Measurements from ENCODE around the gene TRIM8. TPM values are rescaled to one million over a fixed set of nuclear protein-coding genes. Genes with fewer than 3 reads are reported as not detected.
A peak's percentile ranks its signal among the peaks of the same experiment; 100 is the strongest.
"Not testable (repeated sequence)": the region's sequence is repeated elsewhere in the genome, so short reads cannot be mapped to it uniquely, and the experiment has no call there.

The TRIM8 gene
- total RNA-seq, 1 donor from 2014 or later, result 67.5 TPM

DNA sequence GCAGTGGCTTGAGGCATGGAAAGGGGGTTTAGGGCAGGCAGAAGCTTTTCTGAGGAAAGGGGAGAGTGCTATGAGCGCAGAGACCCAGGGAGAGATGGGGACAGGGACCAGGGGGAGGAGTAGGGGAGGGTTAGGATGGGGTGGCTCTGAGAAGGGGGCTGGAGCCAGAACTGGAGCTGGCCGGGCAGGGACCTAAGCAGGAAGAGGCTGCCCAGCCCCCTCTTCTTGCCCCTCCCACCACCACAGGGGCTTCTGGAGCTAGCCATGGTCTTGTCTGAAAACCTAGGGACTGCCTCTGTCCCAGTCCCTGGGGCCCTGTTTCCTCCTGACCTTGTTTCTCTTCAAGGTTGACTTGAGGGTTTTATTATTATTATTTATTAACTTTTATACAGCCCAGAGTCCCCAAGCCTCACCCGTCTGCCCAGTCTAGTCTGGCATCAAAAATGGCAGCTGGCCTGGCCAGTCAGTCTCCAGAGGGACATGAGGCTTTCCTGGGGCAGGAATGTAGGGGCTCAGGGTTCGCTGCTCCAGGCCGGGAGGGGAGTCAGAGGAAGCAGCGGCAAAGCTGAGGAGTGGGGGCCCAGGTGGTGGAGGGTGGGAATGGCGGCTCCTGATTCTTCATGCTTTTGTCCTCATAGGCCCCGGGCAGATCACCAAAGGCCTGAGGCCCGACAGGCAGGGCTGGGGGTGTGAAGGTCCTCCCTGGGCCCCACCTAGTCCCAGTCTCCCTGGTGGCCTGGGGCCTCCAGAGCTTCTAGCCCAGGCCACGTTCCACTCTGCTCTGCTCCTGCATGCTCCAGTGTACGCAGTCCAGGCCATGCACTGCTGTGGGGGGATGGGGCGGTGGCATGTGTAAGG, 5.7 kb downstream of the TRIM8 start:
- DNase-seq (ENCODE audit: low read depth in 2 of 2), result no peak

DNA sequence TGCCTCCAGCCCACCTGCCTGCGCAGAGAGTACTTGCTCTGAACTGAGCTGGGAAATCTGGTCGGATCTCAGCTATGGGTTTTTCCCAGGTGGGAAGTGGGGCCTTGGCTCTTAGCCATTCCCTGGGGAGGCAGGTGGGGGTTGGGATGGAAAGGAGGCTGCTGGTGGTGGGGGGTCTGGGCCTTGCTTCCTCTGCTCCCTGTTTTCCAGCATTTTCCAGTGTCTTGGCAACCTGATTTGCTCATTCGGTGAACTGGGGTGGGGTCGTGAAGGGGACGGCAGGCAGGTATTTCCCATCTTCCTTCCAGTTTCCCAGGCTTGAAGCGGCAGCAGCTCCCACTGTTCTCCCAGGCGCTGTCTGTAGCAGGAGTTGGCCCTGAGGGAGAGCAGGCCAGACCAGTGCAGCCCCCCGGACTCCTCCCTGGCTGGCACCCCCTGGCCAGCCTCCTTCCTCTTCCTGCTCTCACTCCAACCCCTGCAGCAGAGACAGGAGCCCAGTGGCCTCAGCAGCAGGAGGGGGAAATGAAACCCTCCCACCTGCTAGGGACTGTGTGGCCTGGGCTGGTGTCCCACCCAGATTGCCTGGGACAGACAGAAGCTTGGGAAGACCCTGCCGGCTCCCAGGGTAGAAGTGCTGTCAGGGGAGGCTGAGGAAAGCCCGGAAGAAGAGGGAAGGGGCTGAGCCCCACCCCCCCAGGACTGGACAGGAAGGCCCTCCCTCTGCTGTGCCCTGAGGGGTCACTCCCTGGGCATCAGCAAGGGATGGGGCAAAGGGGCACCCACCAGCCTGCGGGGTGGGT, 6.6 kb downstream of the TRIM8 start:
- no peak for DNase-seq (ENCODE audit: low read depth in 2 of 2)

DNA sequence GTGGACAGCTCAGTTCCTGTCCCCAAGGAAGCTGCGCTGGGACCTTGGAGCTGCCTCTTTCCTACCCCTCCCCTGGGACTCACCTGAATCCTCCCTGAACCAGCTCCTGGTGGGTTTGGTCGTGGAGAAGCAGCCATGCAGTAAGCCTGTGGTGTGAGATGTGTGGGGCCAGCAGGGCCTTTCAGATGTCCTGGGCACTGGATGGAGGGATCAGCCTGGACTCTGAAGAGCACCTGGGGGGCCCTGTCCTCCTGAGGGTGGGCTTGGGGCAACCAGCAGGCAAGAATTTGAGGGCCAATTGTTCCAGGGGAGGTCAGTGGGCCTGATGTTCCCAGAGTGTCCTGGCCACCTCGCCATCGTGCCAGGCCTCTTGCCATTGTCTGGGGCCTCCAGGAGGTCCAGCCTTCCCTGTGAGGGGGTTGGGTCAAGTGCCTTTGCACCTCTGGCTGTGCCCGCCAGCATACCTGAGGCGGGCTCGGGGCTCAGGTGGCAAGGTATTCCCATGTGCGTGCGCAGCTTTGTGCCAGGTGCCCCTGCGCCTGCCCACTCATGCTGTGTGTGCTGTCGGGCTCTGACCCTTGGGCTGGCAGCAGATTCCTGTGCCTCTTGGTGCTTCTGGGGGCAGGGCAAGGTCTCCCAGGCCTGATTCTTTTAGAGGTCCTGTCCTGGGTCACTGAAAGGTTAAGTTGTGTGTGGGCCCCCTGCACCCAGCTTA, 7.3 kb downstream of the TRIM8 start:
- DNase-seq (ENCODE audit: low read depth in 2 of 2), result no peak

DNA sequence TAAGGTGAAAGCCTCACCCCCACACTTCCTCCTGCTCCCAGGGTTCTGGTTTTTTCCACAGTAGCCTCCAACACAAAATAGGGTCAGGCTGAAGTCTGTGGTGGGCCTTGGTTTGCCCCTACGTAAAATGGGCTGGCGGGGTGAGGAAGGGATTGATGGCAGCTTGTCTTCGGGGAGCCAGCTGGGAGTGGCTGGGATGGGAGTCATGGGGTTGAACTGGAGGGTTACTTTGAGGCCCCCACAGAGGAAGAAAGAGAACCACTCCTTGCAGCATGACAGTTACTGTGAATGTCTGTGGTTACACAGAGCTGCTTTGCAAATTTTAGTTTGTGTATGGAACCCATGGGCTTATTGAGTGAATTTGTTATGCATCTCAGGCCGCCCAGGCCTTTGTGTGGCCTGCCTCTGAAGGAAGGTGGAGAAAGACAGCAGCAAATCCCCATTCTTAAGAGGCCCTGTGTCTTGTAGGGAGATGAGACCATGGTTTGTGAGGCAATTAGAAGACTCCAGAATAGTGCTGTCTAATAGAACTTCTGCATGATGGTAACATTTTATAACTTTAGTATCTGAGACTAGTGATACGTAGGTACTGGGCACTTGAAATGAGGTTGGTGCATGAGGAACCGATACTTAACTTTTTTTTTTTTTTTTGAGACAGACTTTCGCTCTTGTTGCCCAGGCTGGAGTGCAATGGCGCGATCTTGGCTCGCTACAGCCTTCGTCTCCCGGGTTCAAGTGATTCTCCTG, 8.1 kb downstream of the TRIM8 start:
- DNase-seq (ENCODE audit: low read depth in 2 of 2), result no peak

DNA sequence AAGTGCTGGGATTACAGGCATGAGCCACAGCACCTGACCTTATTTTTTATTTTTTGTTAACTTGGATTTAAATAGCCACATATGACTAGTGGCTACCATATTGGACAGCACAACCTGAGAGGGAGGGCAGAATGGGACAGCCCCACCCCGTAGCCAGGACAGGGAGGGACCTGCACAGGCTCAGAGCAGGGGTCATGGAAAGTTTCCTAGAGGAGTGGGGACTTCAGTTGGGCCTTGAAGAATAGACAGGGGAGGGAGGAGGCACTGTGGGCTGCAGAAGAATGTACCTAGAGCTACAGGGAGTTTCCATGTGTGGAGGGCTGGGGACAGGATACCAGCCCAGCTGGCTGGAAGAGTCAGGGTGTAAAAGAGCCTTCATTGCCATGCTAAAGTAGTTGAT, 8.8 kb downstream of the TRIM8 start:
- DNase-seq (ENCODE audit: low read depth in 2 of 2), result no peak

DNA sequence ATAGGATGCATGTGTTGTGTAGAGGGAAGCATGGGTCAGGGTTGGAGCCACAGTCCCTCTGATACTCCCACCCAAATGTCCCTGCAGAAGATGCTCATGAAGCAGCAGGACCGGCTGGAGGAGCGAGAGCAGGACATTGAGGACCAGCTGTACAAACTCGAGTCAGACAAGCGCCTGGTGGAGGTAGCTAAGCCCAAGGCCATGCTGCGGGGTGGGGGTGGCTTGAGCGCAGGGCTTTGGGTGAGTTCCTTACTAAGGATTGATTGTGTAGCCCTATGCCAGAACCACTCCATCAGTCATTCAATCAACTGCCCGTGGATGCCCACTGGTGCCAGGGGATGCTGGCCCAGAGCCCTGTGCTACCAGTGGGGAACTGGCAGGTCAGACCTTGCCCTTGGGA, 10.3 kb downstream of the TRIM8 start:
- no peak for DNase-seq (ENCODE audit: low read depth in 2 of 2)

DNA sequence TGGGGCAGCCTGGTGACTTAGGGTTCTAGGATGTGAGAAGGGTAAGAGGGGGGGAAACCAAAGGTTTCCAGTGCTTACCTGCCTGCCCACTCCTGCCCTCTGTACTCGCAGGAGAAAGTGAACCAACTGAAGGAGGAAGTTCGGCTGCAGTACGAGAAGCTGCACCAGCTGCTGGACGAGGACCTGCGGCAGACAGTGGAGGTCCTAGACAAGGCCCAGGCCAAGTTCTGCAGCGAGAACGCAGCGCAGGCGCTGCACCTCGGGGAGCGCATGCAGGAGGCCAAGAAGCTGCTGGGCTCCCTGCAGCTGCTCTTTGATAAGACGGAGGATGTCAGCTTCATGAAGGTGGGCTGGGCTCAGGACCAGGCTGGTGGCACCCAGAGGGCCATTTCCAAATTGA, 10.7 kb downstream of the TRIM8 start:
- DNase-seq (ENCODE audit: low read depth in 2 of 2), result no peak

DNA sequence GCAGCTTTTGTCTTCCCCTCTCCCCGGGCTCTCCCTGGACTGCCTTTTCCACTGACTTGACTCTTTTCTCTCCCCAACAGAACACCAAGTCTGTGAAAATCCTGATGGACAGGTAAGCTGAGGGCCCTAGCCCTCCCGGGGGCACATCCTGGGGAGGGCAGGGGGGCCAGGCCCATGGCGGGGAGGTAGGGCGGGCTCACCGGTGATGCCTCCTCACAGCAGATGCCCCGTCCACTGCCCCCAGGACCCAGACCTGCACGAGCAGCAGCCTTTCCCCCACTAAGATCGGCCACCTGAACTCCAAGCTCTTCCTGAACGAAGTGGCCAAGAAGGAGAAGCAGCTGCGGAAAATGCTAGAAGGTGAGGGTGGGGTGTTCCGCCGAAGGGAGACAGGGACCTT, 11.7 kb downstream of the TRIM8 start:
- no peak for DNase-seq (ENCODE audit: low read depth in 2 of 2)

DNA sequence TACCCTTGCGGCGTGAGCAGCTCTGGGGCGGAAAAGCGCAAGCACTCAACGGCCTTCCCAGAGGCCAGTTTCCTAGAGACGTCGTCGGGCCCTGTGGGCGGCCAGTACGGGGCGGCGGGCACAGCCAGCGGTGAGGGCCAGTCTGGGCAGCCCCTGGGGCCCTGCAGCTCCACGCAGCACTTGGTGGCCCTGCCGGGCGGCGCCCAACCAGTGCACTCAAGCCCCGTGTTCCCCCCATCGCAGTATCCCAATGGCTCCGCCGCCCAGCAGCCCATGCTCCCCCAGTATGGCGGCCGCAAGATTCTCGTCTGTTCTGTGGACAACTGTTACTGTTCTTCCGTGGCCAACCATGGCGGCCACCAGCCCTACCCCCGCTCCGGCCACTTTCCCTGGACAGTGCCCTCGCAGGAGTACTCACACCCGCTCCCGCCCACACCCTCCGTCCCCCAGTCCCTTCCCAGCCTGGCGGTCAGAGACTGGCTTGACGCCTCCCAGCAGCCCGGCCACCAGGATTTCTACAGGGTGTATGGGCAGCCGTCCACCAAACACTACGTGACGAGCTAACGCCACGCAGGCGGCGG, 12.6 kb downstream of the TRIM8 start:
- DNase-seq (ENCODE audit: low read depth in 2 of 2), result no peak

DNA sequence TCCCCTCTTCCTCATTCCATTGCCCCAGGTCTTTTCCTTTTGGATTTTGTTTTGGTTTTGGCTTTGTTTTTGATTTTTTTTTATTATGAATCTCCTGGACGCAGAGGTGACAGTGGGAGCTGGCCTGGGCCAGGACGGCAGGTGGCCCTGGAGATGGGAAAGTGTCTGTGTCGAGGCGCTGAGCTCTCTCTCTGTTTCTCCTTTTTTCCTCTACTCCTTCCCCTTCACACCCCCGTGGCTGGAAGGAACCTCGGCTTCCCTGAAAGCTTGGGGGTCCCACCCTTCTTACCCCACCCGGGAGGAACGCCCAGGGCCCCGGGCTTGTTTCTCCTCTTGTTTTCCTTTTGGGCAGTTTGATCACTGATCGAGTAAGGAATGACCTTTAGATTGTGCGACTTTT, 13.2 kb downstream of the TRIM8 start:
- DNase-seq (ENCODE audit: low read depth in 2 of 2), result no peak

DNA sequence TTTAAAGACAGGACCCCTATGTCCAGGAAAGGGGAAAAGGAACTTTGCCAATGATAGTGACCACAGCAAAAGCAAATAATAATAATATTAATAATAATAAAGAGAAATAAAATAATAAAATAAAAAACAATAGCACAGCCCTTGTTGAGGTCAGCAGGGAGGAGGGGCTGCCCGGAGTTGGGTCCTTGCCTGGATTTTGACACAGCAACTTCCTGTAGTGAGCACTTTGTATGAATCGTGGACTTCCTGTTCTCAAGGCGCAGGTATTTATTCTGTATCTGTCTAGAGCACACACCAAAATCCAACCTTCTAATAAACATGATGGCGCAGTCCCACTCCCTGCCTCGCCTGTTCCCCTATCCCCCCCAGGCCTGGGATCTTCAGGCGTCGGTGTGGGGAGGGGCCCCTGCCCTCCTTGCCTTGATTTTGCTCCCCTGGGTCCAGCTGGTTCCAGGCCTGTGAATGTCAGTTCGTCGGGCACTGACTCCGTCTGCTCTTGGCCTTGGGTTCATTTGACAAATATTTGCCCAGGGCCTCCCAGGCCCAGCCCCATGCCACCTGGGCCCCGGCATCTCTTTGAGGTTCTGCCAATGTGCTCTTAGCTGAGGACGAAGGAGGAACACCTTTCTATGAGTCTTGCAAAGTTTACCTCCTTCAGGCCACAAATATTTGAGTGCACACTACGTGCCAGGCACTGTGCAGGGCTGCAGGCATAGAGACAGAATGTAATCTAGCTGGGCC, 13.9 kb downstream of the TRIM8 start:
- peak; percentile 85 to 93 for DNase-seq (ENCODE audit: low read depth in 2 of 2)

DNA sequence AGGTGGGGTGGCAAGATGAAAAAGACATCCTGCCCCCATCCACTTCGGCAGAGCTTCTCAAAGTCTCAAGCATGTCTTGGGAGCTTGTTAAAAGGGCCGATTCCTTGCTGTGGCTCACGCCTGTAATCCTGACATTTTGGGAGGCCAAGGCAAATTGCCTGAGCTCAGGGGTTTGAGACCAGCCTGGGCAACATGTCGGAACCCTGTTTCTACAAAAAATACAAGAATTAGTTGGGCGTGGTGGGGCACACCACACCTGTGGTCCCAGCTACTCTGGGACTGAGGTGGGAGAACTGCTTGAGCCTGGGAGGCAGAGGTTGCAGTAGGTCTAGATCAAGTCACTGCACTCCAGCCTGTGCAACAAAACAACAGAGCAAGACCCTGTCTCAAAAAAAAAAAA, 14.5 kb downstream of the TRIM8 start:
- no peak for DNase-seq (ENCODE audit: low read depth in 2 of 2)

DNA sequence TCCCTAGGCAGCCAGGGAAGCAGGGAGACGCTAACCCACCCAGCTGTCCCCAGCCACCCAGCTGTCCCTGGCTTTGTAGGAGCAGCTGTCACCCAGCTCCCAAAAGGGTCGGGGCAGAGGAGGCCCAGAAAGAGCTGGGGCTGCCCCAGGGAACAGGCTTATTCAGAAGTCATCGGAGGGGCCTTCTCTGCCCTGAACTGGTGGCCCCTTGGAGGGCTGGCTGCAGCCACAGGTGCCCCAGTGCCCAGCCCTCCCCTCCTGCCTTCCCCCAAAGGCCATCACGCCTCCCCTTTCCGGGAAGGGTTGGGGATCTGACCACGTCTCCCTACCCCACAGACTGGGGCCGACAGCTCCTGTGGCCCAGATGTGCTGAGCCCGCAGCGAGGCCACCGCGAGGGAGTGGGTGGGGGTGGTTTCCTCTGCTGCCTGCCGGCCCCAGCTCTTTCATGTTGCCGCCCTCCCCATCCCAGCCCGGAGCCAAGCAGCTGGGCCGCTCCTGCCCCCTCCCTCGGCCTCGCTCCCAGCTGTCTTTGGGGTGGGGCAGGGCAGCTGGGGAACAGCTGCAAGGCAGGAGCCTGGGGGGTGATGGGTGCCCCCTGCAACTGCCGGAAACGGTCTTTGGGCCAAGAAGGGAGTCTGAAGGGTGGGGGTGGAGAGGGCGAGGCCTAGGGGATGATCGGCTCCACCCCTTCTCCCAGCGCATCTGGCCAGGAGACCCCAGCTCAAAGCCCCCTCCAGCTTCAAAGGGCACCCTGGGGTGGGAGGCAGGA, 16.8 kb downstream of the TRIM8 start:
- peak in 1 of 2 donors; percentile 32 for DNase-seq (ENCODE audit: low read depth in 2 of 2)

DNA sequence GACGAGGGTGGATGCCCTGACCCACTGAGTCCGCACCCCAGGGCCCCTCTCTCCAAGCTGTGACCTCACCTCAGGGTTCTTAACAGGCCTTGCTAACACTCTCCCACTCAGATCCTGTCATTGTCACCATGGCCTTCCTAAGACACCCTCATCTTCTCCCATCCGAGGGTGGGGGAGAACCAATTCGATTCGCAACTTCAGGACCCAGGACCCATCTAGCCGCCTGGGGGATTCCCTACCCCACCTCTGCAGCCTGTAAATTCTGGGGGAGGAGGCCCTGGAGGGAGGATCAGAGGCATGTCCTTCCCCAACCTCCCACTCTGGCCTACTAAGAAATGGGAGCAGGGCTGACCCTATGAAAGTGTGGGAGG, 17.4 kb downstream of the TRIM8 start:
- DNase-seq (ENCODE audit: low read depth in 2 of 2), result no peak

DNA sequence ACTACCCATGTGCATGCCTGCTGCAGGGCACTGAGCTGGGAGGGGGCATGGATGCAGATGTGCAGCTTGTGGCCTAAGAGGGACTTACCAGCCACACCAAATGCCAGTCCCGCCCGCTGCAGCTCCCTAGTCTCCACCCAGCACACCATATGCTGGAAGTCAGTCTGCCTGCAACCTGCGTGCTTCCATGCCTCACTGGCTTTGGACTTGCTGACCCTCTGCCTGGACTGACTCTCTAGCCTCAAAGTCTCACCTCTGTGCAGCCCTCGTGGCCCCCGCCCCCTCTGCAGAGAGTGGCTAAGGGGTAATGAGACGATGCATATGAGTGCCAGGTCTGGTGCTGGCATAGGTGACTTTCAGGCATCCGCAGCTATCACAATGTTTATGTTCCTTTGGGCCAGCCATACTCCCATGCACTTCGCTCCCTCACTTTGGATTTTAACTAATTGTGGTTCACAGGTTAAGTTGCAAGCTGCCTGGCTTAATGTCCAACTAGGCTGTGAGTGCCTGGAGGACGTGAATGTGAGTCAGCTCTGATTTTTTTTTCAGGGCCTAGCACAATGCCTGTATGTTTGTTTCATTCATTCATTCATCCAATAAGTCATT, 21.7 kb downstream of the TRIM8 start:
- DNase-seq (ENCODE audit: low read depth in 2 of 2), result no peak

DNA sequence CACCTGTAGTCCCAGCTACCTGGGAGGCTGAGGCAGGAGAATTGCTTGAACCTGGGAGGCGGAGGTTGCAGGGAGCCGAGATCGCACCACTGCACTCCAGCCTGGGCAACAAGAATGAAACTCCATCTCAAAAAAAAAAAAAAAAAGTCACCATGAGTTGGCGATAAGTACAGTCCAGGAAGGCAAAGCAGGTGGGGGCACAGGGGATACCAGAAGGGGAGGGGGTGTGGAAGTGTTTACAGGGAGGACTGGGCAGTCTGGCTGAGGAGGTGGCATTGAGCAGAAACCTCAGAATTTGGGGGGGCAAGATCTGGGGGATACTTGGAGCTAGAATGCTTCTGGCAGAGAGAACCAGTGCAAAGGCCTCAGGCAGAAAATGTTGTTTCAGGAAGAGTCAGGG, 23.1 kb downstream of the TRIM8 start:
- not testable (repeated sequence) for DNase-seq (ENCODE audit: low read depth in 2 of 2)

DNA sequence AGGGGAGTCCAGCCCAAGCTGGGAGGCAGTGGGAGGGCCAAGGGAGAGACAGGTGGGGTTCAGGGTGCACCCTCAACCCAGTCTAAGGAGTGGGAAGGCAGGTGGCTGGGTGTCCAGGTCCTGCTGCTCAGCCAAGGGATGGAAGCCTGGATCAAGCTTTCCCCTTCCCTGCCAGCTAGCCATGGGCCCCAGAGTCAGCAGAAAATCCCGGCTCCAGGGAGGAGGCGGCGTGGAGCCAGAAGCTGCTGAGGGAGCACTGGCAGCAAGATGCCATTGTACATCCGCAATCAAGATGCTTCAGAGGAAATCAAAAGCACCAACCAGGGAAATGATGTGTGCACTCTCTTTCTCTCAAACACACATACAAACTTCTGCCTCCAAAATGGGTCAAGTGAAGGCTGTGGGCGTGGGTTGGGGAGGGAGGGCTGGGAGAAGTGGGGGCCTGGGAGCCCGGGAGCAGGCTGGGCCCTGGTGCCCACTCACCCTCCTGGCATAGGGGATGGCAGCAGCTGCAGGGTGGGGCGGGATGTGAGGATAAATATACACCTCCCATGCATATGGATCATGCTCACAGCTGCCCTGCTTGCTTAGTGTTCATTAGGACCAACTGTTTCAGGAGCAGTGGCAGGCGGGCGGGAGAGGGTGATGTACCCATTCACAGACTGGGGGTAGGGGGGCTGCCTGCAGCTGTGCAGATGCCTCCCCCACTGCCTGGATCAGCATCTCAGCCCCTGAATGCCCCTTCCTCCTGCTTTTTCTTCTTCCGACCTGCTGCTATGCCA, 24.2 kb downstream of the TRIM8 start:
- DNase-seq (ENCODE audit: low read depth in 2 of 2), result no peak

Measured in lung microvascular endothelial cell (primary cell).